ENCODE results near the gene GADD45B.

GRCh38 chr19:2429917-2430535 lies 45.9 kb upstream of the GADD45B start:
- TF ChIP-seq POLR2A (IDR thresholded peaks at IDR 0.05) (no peak), CTCF (IDR thresholded peaks at IDR 0.05) (no peak)
